Stomach (tissue), 4 donors: ENCODE data around the gene VWA8.

Experiments used
- CTCF ChIP-seq, 7 experiments: fragments of 450-650 bp in 4 of 7; fragments of 200-600 bp in 3 of 7; sonication (generic) in 3 of 7; IDR thresholded peaks; one replicate each; pipeline ENCODE4 v1.5.1; 2016 to 2019; ENCODE audit warnings: antibody characterized with exemption in 7 of 7, control low read depth in 2 of 7, mild to moderate bottlenecking in 1 of 7
- EP300 ChIP-seq: sonication (generic); formaldehyde crosslinking; IDR thresholded peaks from one replicate; pipeline ENCODE4 v1.6.1; 2017; ENCODE audit warnings: antibody characterized with exemption
- POLR2A ChIP-seq, 4 donors: fragments of 450-650 bp; IDR thresholded peaks; one replicate each; pipeline ENCODE4 v1.6.1; 2016; ENCODE audit warnings: antibody characterized with exemption in 4 of 4, control low read depth in 2 of 4, mild to moderate bottlenecking in 1 of 4, moderate library complexity in 1 of 4

GRCh38 chr13:41997396-41997795, 36.5 kb upstream of the VWA8 start:
- TF ChIP-seq CTCF (IDR thresholded peaks at IDR 0.05) (no peak), EP300 (no peak), POLR2A (IDR thresholded peaks at IDR 0.05) (no peak)
